ENCODE results near the gene NUP42.

- TF ChIP-seq POLR2A (IDR thresholded peaks at IDR 0.05): no peak
- TF ChIP-seq, protein P1, sequence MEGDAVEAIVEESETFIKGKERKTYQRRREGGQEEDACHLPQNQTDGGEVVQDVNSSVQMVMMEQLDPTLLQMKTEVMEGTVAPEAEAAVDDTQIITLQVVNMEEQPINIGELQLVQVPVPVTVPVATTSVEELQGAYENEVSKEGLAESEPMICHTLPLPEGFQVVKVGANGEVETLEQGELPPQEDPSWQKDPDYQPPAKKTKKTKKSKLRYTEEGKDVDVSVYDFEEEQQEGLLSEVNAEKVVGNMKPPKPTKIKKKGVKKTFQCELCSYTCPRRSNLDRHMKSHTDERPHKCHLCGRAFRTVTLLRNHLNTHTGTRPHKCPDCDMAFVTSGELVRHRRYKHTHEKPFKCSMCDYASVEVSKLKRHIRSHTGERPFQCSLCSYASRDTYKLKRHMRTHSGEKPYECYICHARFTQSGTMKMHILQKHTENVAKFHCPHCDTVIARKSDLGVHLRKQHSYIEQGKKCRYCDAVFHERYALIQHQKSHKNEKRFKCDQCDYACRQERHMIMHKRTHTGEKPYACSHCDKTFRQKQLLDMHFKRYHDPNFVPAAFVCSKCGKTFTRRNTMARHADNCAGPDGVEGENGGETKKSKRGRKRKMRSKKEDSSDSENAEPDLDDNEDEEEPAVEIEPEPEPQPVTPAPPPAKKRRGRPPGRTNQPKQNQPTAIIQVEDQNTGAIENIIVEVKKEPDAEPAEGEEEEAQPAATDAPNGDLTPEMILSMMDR (IDR thresholded peaks at IDR 0.05 in 8 of 11, conservative IDR thresholded peaks at IDR 0.05 in 3 of 11): no peak
- TF ChIP-seq POLR2AphosphoS5 (IDR thresholded peaks at IDR 0.05): no peak
Measured at GRCh38 chr7:23242321-23242720, 60.5 kb downstream of the NUP42 start.

Data from spleen (tissue), 7 donors.